ENCODE results near the gene IL31RA. TPM values are rescaled to one million over a fixed set of nuclear protein-coding genes. Genes with fewer than 3 reads are reported as not detected.

The IL31RA gene
- total and polyA plus RNA-seq, 2 of the 13 experiments (the other 11 are each of a cell fraction or from before 2014, with no cell fraction given) = not detected

- peak; percentile 94 for TF ChIP-seq PCBP2 (optimal IDR thresholded peaks at IDR 0.05; ENCODE audit: low read depth, low read length, poor library complexity, severe bottlenecking)
- TF ChIP-seq PCBP1 (IDR thresholded peaks at IDR 0.05; ENCODE audit: borderline replicate concordance, low read depth, low read length) = peak; percentile 95; the same call in 1 of the 2 replicates
- TF ChIP-seq ATF5 (CRISPR knock-in tag; IDR thresholded peaks at IDR 0.05; ENCODE audit: low read depth) = no peak
- TF ChIP-seq HNRNPK (IDR thresholded peaks at IDR 0.05; ENCODE audit: low read depth, low read length, poor library complexity, severe bottlenecking) = peak; percentile 93
- TF ChIP-seq ZC3H13 (CRISPR knock-in tag; IDR thresholded peaks at IDR 0.05) = no peak
- in situ Hi-C loops (cut with HindIII; ENCODE audit: extremely low pct_ligation_motif_present, low pct_unique_long_range_greater_than_20kb) = no loop called here
- Histone ChIP-seq H3K36me3 (replicated peaks in 1 of 2; ENCODE audit: control insufficient read depth in 1 of 2, insufficient read depth in 2 of 2, low read length in 2 of 2) (no peaks in the 10 kb centered on the region), H3K79me2 (ENCODE audit: insufficient read depth, low read length) (no peaks in the 10 kb centered on the region), H3K27ac (ENCODE audit: extremely low read length, insufficient read depth, low read length) (no peak overlapping the region), H4K20me1 (ENCODE audit: insufficient read depth, low read length) (no peaks in the 10 kb centered on the region), H3K4me2 (ENCODE audit: low read depth, low read length) (no peak overlapping the region), H3K27me3 (ENCODE audit: control insufficient read depth in 1 of 2, insufficient read depth in 2 of 2, low read length in 2 of 2) (no peaks in the 10 kb centered on the region; a peak in 1 of 5 replicates), H3K9me3 (ENCODE audit: low read length) (no peaks in the 10 kb centered on the region), H2AFZ (ENCODE audit: low read length) (no peak overlapping the region), H3K9ac (ENCODE audit: insufficient read depth, low read depth, low read length) (no peak overlapping the region), H3K4me3 (replicated peaks in 1 of 3; ENCODE audit: insufficient read depth in 1 of 3, low read depth in 2 of 3, low read length in 3 of 3) (no peak overlapping the region), H3K4me1 (ENCODE audit: insufficient read depth, low read length) (peaks cover 12% of the 10 kb centered on the region)
- WGBS (ENCODE audit: low lambda C conversion rate) = 88% methylated on average over 2 of the region's 2 CpGs
- ATAC-seq (no peak), DNase-seq (ENCODE audit: low spot score) (no peak), FAIRE-seq (no peak)
- ChIA-PET POLR2A (no interaction called here), CTCF (ENCODE audit: low intra/inter-chr PET ratio, low total read pairs) (no interaction called here)
- BruUV-seq (replicated peaks) = no TSS peak
- intact Hi-C loops (cut with micrococcal nuclease; ENCODE audit: unreplicated experiment) = no loop called here
Observed at GRCh38 chr5:55896238-55896637, 45.1 kb downstream of the IL31RA start.

- ATAC-seq (no peak), FAIRE-seq (no peak), DNase-seq (ENCODE audit: low spot score) (no peak)
- intact Hi-C loops (cut with micrococcal nuclease; ENCODE audit: unreplicated experiment) = no loop called here
- Histone ChIP-seq H3K9me3 (ENCODE audit: low read length) (no peaks in the 10 kb centered on the region), H3K27me3 (ENCODE audit: control insufficient read depth in 1 of 2, insufficient read depth in 2 of 2, low read length in 2 of 2) (no peaks in the 10 kb centered on the region; a peak in 1 of 5 replicates), H3K4me2 (ENCODE audit: low read depth, low read length) (peak overlapping the region; percentile 94), H3K27ac (ENCODE audit: extremely low read length, insufficient read depth, low read length) (no peak overlapping the region), H3K79me2 (ENCODE audit: insufficient read depth, low read length) (no peaks in the 10 kb centered on the region), H3K9ac (ENCODE audit: insufficient read depth, low read depth, low read length) (no peak overlapping the region), H2AFZ (ENCODE audit: low read length) (no peak overlapping the region), H3K4me1 (ENCODE audit: insufficient read depth, low read length) (peaks cover 12% of the 10 kb centered on the region), H3K36me3 (replicated peaks in 1 of 2; ENCODE audit: control insufficient read depth in 1 of 2, insufficient read depth in 2 of 2, low read length in 2 of 2) (no peaks in the 10 kb centered on the region), H4K20me1 (ENCODE audit: insufficient read depth, low read length) (no peaks in the 10 kb centered on the region), H3K4me3 (replicated peaks in 1 of 3; ENCODE audit: insufficient read depth in 1 of 3, low read depth in 2 of 3, low read length in 3 of 3) (no peak overlapping the region; a peak in 1 of 6 replicates)
- TF ChIP-seq HNRNPL (IDR thresholded peaks at IDR 0.05; ENCODE audit: low read depth, low read length) = no peak
- TF ChIP-seq CEBPB (IDR thresholded peaks at IDR 0.05; ENCODE audit: borderline replicate concordance, low read depth, low read length) = peak; percentile 34; the same call in 1 of the 2 replicates
- TF ChIP-seq PCBP1 (IDR thresholded peaks at IDR 0.05; ENCODE audit: borderline replicate concordance, low read depth, low read length) = 0 out of 2 replicates have a peak, but pooled peaks have one; percentile 18
- no peak for TF ChIP-seq ZNF354B (CRISPR knock-in tag; IDR thresholded peaks at IDR 0.05)
- no peak for TF ChIP-seq ZNF34 (CRISPR knock-in tag; IDR thresholded peaks at IDR 0.05; ENCODE audit: borderline replicate concordance)
- no peak for TF ChIP-seq ZNF460 (CRISPR knock-in tag; IDR thresholded peaks at IDR 0.05; ENCODE audit: borderline replicate concordance)
- no peak for TF ChIP-seq ZNF562 (CRISPR knock-in tag; IDR thresholded peaks at IDR 0.05; ENCODE audit: borderline replicate concordance)
- ChIA-PET CTCF (ENCODE audit: low intra/inter-chr PET ratio, low total read pairs) (no interaction called here), POLR2A (no interaction called here)
- WGBS (ENCODE audit: low lambda C conversion rate) = 9% methylated on average over 2 of the region's 2 CpGs
- BruUV-seq (replicated peaks) = no TSS peak
- in situ Hi-C loops (cut with HindIII; ENCODE audit: extremely low pct_ligation_motif_present, low pct_unique_long_range_greater_than_20kb) = no loop called here
Observed at GRCh38 chr5:55896663-55897062, 45.5 kb downstream of the IL31RA start.

Measured in HepG2 (cell line).